DND-41 (cell line): Measurements from ENCODE around the gene YRDC.

ENCODE experiments used
- ATAC-seq: fragments of 200-7000 bp; cut with Tn5 transposase; 3 replicates; pipeline ENCODE4 v1.9.1; 2021; ENCODE audit warnings: low read depth; ENCODE audit not compliant: insufficient read depth
- DNase-seq: peaks from one replicate; pipeline ENCODE4 v3.0.0-alpha.2; 2020
- H2AFZ ChIP-seq: 2 replicates; pipeline ENCODE4 v1.6.0; 2012; ENCODE audit warnings: low read depth, low read length
- H3K27ac ChIP-seq: 2 replicates; pipeline ENCODE4 v1.5.1; 2012; ENCODE audit warnings: low read length, inconsistent platforms
- H3K27me3 ChIP-seq: fragments of 200-600 bp; sonication (generic); 2 replicates; pipeline ENCODE4 v1.6.0; 2012; ENCODE audit warnings: low read length, mild to moderate bottlenecking, inconsistent platforms; ENCODE audit not compliant: insufficient read depth, poor library complexity
- H3K36me3 ChIP-seq: 2 replicates; pipeline ENCODE4 v1.5.1; 2012; ENCODE audit warnings: low read length, inconsistent platforms; ENCODE audit not compliant: insufficient read depth
- H3K4me1 ChIP-seq: 2 replicates; pipeline ENCODE4 v1.5.1; 2012; ENCODE audit warnings: mild to moderate bottlenecking, low read length; ENCODE audit not compliant: insufficient read depth
- H3K4me2 ChIP-seq: 2 replicates; pipeline ENCODE4 v1.6.0; 2012; ENCODE audit warnings: mild to moderate bottlenecking, moderate library complexity, low read length, inconsistent platforms; ENCODE audit not compliant: insufficient read depth
- H3K4me3 ChIP-seq, 2 experiments: fragments of 200-600 bp in 1 of 2; shearing (Covaris generic) in 1 of 2; 2 replicates each; pipeline ENCODE4 v1.5.1; 2012 to 2016; ENCODE audit warnings: inconsistent platforms in 2 of 2, low read length in 2 of 2, mild to moderate bottlenecking in 2 of 2, low read depth in 1 of 2, moderate library complexity in 1 of 2
- H3K79me2 ChIP-seq: 2 replicates; pipeline ENCODE4 v1.6.0; 2012; ENCODE audit warnings: low read length, inconsistent platforms; ENCODE audit not compliant: insufficient read depth
- H3K9ac ChIP-seq: 2 replicates; pipeline ENCODE4 v1.6.0; 2012; ENCODE audit warnings: low read depth, mild to moderate bottlenecking, inconsistent platforms, low read length, moderate library complexity
- H3K9me3 ChIP-seq: 2 replicates; pipeline ENCODE4 v1.5.1; 2012; ENCODE audit warnings: low read length, moderate library complexity, mild to moderate bottlenecking, inconsistent platforms; ENCODE audit not compliant: insufficient read depth, severe bottlenecking
- H4K20me1 ChIP-seq: 2 replicates; pipeline ENCODE4 v1.6.0; 2012; ENCODE audit warnings: low read length; ENCODE audit not compliant: insufficient read depth
- EZH2 ChIP-seq: IDR thresholded peaks from 3 replicates; pipeline ENCODE4 v1.6.1; 2012; ENCODE audit warnings: borderline replicate concordance, low read depth, mild to moderate bottlenecking, moderate library complexity, low read length, inconsistent platforms; ENCODE audit not compliant: severe bottlenecking
- TF ChIP-seq, protein P1 (sequence below): IDR thresholded peaks from 2 replicates; pipeline ENCODE4 v1.5.1; 2012; ENCODE audit warnings: borderline replicate concordance, low read length, moderate library complexity, mild to moderate bottlenecking; ENCODE audit not compliant: poor library complexity, severe bottlenecking; ENCODE audit errors: extremely low read depth

The YRDC gene

DNA sequence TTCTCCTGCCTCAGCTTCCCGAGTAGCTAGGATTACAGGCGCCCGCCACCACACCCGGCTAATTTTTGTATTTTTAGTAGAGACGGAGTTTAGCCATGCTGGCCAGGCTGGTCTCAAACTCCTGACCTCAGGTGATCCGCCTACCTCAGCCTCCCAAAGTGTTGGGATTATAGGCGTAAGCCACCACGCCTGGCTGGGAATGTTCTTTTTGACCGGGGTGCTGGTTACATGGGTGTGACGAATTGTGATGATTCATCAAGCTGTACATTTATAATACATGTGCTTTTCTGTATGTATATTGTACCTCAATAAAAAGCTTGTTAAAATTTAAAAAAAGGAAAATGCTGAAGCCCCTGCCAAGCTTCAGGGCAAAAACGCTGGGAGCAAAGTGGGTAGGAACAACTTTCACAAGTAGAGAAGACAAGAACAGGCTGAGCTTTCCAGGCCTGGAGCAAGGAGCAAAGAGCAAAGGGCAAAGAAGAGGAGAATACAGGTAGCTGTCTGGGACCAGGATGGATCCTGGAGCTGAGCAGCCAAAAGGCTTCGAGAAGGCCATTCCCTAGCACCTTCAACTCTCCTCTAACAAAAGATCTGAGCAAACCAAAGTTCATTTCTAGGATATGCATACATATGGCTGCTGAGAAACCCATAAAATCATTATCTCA lies 20.5 kb upstream of the YRDC start:
- DNase-seq, result no peak
- H3K79me2 ChIP-seq, result no peaks in the 10 kb centered on the region
- no peak overlapping the region for H3K9ac ChIP-seq
- no peak overlapping the region for H3K4me2 ChIP-seq
- TF ChIP-seq, protein P1, sequence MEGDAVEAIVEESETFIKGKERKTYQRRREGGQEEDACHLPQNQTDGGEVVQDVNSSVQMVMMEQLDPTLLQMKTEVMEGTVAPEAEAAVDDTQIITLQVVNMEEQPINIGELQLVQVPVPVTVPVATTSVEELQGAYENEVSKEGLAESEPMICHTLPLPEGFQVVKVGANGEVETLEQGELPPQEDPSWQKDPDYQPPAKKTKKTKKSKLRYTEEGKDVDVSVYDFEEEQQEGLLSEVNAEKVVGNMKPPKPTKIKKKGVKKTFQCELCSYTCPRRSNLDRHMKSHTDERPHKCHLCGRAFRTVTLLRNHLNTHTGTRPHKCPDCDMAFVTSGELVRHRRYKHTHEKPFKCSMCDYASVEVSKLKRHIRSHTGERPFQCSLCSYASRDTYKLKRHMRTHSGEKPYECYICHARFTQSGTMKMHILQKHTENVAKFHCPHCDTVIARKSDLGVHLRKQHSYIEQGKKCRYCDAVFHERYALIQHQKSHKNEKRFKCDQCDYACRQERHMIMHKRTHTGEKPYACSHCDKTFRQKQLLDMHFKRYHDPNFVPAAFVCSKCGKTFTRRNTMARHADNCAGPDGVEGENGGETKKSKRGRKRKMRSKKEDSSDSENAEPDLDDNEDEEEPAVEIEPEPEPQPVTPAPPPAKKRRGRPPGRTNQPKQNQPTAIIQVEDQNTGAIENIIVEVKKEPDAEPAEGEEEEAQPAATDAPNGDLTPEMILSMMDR, result no peak
- no peak for TF ChIP-seq EZH2
- H3K4me1 ChIP-seq, result no peaks in the 10 kb centered on the region
- H3K36me3 ChIP-seq, result peaks cover 63% of the 10 kb centered on the region
- no peaks in the 10 kb centered on the region for H3K9me3 ChIP-seq
- no peaks in the 10 kb centered on the region for H4K20me1 ChIP-seq
- H3K27me3 ChIP-seq, result no peaks in the 10 kb centered on the region
- no peak for ATAC-seq
- H3K4me3 ChIP-seq, result no peak overlapping the region
- H3K27ac ChIP-seq, result no peak overlapping the region
- no peak overlapping the region for H2AFZ ChIP-seq

DNA sequence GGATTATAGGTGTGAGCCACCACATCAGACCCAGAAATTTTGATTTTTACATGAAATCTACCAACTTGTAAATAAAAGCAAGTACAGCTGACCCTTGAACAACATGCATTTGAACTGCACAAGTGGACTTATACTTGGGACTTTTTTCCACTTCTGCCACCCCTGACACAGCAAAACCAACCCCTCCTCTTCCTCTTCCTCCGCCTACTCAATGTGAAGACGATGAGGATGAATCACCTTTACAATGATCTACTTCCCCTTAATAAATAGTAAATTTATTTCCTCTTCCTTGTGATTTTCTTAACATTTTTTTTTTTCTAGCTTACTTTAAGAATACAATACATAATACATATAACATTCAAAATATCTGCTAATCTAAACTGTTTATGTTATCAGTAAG lies 17.5 kb upstream of the YRDC start:
- Histone ChIP-seq H3K4me1 (no peaks in the 10 kb centered on the region), H3K79me2 (no peaks in the 10 kb centered on the region), H3K9me3 (no peaks in the 10 kb centered on the region), H3K27me3 (no peaks in the 10 kb centered on the region), H3K27ac (no peak overlapping the region), H3K9ac (no peak overlapping the region), H3K4me3 (no peak overlapping the region), H4K20me1 (no peaks in the 10 kb centered on the region), H3K36me3 (peaks cover 66% of the 10 kb centered on the region), H2AFZ (no peak overlapping the region), H3K4me2 (no peak overlapping the region)
- DNase-seq, result no peak
- TF ChIP-seq, protein P1, result no peak
- TF ChIP-seq EZH2, result no peak
- no peak for ATAC-seq

DNA sequence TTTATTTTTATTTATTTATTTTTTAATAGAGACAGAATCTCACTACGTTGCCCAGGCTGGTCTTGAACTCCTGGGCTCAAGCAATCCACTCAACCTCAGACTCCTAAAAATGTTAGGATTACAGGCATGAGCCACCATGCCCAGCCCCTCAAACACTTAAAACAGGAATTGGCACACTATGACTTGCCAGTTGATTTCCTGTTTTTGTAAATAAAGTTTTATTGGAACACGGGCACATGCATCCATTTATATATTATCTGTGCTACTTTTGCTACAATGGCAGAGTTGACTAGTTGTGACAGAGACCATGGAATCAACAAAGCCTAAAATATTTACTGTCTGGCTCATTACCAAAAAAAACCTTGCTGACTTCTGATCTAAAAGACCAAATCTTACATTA lies 16.0 kb upstream of the YRDC start:
- Histone ChIP-seq H3K79me2 (no peaks in the 10 kb centered on the region), H3K9ac (no peak overlapping the region), H3K27me3 (no peaks in the 10 kb centered on the region), H3K4me3 (no peak overlapping the region), H3K4me2 (no peak overlapping the region), H4K20me1 (no peaks in the 10 kb centered on the region), H3K36me3 (peaks cover 68% of the 10 kb centered on the region), H3K27ac (no peak overlapping the region), H3K9me3 (no peaks in the 10 kb centered on the region), H2AFZ (no peak overlapping the region), H3K4me1 (no peaks in the 10 kb centered on the region)
- ATAC-seq, result no peak
- TF ChIP-seq, protein P1, result no peak
- no peak for TF ChIP-seq EZH2
- DNase-seq, result no peak
